ENCODE results near the gene PTPRM.

DNA sequence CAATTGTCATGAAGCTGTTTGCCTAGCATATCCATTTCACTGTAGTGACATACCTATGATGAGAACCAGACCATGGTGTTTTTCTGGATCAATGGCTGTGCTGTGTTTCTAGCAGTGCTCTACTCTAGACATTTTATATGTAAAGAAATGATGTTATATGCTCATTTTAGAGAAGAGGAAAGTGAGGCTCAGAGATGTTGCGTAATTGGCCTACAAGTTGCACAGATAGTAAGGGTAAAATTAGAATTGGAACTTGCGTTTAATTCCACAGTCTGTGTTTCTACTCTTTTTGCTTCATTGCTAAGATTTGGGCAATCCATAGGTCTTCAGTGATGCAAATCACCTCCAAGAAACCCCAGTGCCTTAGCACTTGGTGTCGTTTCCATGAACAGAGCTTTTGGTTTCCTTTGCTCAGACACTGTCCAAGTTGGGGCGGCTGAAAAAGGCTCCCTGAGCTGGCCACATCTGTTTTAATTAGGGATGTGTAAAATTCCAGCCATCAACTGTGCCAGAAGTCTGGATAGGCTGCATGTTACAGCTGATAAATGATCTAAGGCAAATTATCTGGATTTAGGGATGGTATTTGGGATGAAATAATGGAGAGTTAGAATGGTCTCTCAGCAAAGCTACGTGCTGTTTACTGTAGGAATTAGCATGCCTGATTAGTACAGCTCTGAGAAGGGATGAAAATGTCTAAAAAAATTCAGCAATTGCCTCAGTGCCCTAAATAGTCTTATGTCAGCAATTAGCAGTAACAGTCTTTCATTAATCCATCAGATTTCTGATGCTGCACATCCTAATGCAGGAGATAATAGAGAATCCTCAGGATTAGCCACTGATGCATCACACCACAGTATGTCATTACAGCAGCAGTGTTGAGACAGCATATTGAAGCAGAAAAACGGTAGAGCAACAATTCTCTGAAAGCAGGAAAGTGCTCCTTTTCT, 65.3 kb downstream of the PTPRM start:
- TF ChIP-seq, protein P1, sequence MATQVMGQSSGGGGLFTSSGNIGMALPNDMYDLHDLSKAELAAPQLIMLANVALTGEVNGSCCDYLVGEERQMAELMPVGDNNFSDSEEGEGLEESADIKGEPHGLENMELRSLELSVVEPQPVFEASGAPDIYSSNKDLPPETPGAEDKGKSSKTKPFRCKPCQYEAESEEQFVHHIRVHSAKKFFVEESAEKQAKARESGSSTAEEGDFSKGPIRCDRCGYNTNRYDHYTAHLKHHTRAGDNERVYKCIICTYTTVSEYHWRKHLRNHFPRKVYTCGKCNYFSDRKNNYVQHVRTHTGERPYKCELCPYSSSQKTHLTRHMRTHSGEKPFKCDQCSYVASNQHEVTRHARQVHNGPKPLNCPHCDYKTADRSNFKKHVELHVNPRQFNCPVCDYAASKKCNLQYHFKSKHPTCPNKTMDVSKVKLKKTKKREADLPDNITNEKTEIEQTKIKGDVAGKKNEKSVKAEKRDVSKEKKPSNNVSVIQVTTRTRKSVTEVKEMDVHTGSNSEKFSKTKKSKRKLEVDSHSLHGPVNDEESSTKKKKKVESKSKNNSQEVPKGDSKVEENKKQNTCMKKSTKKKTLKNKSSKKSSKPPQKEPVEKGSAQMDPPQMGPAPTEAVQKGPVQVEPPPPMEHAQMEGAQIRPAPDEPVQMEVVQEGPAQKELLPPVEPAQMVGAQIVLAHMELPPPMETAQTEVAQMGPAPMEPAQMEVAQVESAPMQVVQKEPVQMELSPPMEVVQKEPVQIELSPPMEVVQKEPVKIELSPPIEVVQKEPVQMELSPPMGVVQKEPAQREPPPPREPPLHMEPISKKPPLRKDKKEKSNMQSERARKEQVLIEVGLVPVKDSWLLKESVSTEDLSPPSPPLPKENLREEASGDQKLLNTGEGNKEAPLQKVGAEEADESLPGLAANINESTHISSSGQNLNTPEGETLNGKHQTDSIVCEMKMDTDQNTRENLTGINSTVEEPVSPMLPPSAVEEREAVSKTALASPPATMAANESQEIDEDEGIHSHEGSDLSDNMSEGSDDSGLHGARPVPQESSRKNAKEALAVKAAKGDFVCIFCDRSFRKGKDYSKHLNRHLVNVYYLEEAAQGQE (tag by site-specific recombination; IDR thresholded peaks at IDR 0.05), result no peak
- TF ChIP-seq ZNF274 (IDR thresholded peaks at IDR 0.05; ENCODE audit: low read length), result no peak
- no peak for TF ChIP-seq ZNF274 (tag by site-specific recombination; IDR thresholded peaks at IDR 0.05; ENCODE audit: borderline replicate concordance)
- TF ChIP-seq, protein P2, sequence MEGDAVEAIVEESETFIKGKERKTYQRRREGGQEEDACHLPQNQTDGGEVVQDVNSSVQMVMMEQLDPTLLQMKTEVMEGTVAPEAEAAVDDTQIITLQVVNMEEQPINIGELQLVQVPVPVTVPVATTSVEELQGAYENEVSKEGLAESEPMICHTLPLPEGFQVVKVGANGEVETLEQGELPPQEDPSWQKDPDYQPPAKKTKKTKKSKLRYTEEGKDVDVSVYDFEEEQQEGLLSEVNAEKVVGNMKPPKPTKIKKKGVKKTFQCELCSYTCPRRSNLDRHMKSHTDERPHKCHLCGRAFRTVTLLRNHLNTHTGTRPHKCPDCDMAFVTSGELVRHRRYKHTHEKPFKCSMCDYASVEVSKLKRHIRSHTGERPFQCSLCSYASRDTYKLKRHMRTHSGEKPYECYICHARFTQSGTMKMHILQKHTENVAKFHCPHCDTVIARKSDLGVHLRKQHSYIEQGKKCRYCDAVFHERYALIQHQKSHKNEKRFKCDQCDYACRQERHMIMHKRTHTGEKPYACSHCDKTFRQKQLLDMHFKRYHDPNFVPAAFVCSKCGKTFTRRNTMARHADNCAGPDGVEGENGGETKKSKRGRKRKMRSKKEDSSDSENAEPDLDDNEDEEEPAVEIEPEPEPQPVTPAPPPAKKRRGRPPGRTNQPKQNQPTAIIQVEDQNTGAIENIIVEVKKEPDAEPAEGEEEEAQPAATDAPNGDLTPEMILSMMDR (tag by site-specific recombination; IDR thresholded peaks at IDR 0.05), result no peak
- TF ChIP-seq ZNF404 (tag by site-specific recombination; IDR thresholded peaks at IDR 0.05), result no peak

All from HEK293 (cell line).